Measurements from ENCODE around the gene USP54.

DNA sequence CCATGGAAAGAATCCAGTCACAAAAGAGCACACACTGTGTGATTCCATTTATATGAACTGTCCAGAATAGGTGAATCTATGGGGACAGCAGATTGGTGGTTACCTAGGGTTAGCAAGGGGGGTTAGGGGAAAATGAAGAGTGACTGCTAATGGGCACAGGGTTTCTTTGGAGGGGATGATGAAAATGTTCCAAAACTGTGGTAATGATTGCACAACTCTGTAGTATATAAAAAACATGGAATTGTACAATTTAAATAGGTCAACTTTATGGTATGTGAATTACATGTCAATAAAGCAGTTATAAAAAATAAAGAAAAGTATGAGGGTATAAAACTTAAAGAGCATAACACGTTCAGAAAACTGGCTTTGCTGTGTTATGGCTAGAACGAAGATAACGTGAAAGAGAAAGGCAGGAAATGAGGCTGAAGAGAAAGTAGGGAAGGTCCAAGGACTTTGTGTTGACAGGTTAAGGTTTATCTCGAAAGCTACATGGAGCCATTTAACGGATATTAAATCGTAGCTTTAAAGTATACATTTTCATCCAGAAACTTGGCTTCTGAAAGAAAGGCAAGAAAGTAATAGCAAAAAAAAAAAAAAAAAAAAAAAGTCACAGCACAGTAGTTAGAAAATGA, 131.3 kb downstream of the USP54 start:
- no peak for TF ChIP-seq POLR2A (IDR thresholded peaks at IDR 0.05)
- no peak for TF ChIP-seq CTCF (IDR thresholded peaks at IDR 0.05)

Measured in testis (tissue), 2 donors.